GM12873 (cell line): ENCODE data around the gene SLC30A5.

ENCODE experiments used
- CTCF ChIP-seq: IDR thresholded peaks from 2 replicates; pipeline ENCODE4 v1.5.1; 2012; ENCODE audit warnings: low read depth, mild to moderate bottlenecking, moderate library complexity, low read length, control low read depth; ENCODE audit not compliant: insufficient read depth; ENCODE audit errors: missing control alignments

Gene SLC30A5

DNA sequence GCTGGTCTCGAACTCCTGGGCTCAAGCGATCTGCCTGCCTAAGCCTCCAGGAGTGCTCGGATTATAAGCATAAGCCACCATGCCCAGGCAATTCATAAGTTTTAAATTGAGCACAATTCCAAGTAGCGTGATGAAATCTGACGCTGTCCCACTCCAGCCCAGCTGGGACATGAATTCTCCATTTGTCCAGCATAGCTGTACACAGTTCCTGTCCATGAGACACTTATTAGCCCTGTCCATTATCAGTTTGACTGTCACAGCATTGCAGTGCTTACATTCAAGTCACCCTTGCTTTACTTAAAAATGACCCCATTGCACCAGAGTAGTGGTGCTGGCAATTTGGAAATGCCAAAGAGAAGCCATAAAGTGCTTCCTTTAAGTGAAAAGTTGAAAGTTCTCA, 7.6 kb upstream of the SLC30A5 start:
- no peak for TF ChIP-seq CTCF

DNA sequence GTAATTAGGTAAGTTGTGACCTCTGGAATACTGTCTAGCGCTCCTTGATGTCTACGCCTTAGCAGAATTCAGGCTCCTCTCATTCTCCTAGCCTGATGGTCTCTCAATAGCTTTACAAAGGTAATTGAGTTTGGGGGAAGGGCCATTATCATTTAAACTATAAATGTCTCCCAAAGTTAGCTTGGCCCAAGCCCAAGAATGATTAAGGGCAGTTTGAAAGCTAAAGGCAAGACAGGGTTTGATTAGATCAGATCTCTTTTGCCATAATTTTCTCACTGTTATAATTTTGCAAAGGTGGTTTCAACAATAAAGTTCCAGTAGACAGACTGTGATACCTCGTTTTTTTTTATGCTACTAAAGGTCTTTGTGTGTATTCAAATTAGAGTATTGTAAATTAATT, 3.7 kb upstream of the SLC30A5 start:
- TF ChIP-seq CTCF: no peak

DNA sequence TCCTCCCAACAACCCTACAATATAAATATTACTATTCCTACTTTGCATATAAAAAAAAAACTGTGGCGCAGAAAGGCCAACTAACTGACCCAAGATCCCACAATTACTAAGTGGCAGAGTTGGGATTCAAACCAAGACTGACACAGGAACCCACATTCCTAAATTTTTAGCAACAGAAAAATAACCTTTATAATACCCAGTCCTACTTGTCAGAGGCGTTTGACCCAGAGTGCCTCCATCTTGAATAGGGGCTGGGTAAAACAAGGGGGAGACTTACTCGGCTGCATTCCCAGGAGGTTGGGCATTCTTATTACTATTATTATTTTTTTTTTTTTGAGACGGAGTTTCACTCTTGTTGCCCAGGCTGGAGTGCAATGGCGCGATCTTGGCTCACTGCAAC, 2.0 kb upstream of the SLC30A5 start:
- TF ChIP-seq CTCF: no peak

GRCh38 chr5:69092969-69093368, 845 bp upstream of the SLC30A5 start:
- TF ChIP-seq CTCF: no peak

DNA sequence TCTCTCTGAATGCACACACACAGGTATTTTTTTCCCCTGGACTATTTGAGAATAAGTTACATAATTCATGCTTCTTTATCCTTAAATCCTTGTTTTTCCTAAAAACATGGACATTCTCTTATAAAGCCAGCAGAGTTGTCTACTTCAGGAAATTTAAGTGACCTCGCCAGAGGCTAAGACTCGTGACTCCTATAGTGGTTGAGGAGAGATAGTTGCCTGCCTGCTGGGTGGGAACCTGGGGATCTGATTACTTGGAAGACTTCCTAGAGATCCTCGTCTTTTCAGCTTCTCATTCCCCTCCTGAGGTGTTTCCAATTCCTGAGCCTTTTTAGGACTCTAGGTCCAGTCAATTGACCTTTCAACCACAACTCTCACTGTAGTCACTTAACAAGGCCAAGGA, 5.5 kb downstream of the SLC30A5 start:
- no peak for TF ChIP-seq CTCF

DNA sequence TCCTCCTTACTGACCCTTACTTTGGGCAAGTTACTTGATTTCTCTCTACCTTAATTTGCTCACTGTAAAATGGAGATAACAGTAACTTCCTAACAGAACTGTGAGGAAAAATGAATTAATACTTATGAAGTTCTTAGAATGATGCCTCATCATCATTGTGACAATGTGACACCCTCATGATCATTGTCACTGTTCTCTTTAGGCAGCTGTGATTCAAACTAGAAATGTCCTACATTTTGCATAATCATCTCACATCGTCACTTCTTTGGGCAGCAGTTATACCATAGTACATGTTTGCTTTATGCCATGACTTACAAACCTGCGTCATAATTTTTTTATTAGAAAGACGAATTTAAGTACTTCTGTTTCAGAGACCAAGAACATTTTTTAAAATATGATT, 9.7 kb downstream of the SLC30A5 start:
- no peak for TF ChIP-seq CTCF

DNA sequence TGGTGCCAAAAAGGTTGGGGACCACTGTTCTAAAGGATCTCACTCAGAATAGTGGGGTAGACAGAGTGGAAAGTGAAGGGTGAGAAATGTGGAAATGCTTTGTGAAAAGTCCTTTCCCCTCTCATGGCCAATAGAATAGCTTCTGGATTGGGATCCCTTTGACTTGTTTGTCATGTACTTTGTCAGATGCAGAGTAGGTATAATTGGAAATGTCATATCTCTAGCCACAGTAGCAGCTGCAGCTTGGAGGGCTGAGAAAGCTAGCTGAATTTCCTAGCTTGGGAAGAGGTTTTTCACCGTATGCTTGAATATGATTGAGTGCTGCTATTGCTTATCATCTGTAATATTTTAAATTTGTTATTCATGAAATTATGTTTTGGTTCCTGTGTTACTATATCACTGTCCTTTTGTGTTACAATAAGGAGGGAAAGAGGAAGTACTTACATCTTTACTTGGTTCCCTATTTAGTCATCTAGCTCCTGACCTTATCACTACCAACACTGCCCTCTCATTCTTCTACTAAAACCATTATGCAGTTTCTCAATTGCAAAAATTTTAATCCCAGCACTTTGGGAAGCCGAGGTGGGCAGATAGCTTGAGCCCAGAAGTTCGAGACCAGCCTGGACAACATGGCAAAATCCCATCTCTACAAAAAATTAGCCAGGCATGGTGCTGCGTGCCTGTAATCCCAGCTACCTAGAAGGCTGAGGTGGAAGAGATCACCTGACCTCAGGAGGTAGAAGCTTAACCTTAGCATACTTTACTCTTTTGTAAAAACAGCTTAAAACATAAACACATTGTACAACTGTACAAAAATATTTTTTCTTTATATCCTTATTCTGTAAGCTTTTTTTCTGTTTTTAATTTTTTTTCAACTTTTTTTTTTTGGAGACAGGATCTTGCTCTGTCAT, 12.4 kb downstream of the SLC30A5 start:
- TF ChIP-seq CTCF: no peak
